ENCODE data around the gene DECR2. TPM values are rescaled to one million over a fixed set of nuclear protein-coding genes. Genes with fewer than 3 reads are reported as not detected.

The DECR2 gene
- total and polyA plus RNA-seq, 2 of the 13 experiments (the other 11 are each of a cell fraction or from before 2014, with no cell fraction given) = 36.3 to 44.6 TPM

DNA sequence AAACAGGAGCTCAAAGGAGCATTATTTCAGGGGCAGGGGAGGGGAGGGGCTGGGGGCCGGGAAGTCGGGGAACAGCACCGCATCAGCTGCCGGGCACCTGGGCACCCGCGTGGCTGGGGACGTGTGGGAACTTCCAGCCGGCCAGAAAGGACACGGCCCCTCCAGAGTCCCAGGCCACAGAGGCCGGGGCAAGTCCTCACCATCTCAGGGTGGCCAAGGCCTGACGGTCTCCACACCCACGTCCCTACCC is 21.0 kb upstream of the DECR2 start (continued):
- TF ChIP-seq, protein P1, sequence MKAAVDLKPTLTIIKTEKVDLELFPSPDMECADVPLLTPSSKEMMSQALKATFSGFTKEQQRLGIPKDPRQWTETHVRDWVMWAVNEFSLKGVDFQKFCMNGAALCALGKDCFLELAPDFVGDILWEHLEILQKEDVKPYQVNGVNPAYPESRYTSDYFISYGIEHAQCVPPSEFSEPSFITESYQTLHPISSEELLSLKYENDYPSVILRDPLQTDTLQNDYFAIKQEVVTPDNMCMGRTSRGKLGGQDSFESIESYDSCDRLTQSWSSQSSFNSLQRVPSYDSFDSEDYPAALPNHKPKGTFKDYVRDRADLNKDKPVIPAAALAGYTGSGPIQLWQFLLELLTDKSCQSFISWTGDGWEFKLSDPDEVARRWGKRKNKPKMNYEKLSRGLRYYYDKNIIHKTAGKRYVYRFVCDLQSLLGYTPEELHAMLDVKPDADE (CRISPR knock-in tag; IDR thresholded peaks at IDR 0.05) = no peak
- no peak for TF ChIP-seq IRF2 (CRISPR knock-in tag; IDR thresholded peaks at IDR 0.05)
- TF ChIP-seq SOX6 (IDR thresholded peaks at IDR 0.05) = no peak
- TF ChIP-seq SOX6 (CRISPR knock-in tag; IDR thresholded peaks at IDR 0.05) = no peak
- TF ChIP-seq ZNF225 (CRISPR knock-in tag; IDR thresholded peaks at IDR 0.05) = 0 out of 2 replicates have a peak, but pooled peaks have one; percentile 15
- no peak for TF ChIP-seq GTF2F1 (IDR thresholded peaks at IDR 0.05; ENCODE audit: low read length)
- 0 out of 2 replicates have a peak, but pooled peaks have one; percentile 18 for TF ChIP-seq MTA1 (CRISPR knock-in tag; IDR thresholded peaks at IDR 0.05; ENCODE audit: borderline replicate concordance)
- no peak for TF ChIP-seq RNF2 (conservative IDR thresholded peaks at IDR 0.05; ENCODE audit: low read depth)
- TF ChIP-seq ZNF30 (CRISPR knock-in tag; IDR thresholded peaks at IDR 0.05) = no peak
- no peak for TF ChIP-seq TRIM24 (CRISPR knock-in tag; IDR thresholded peaks at IDR 0.05)
- no peak for TF ChIP-seq ZNF570 (CRISPR knock-in tag; IDR thresholded peaks at IDR 0.05; ENCODE audit: borderline replicate concordance)
- no peak for TF ChIP-seq SPEN (CRISPR knock-in tag; IDR thresholded peaks at IDR 0.05; ENCODE audit: low read depth)
- no peak for TF ChIP-seq RBM22 (optimal IDR thresholded peaks at IDR 0.05; ENCODE audit: low read length)
- no peak for TF ChIP-seq KDM4B (CRISPR knock-in tag; IDR thresholded peaks at IDR 0.05)
- TF ChIP-seq FOXC1 (CRISPR knock-in tag; IDR thresholded peaks at IDR 0.05; ENCODE audit: borderline replicate concordance) = no peak
- no peak for TF ChIP-seq HOXA5 (CRISPR knock-in tag; IDR thresholded peaks at IDR 0.05)
- TF ChIP-seq ZNF660 (CRISPR knock-in tag; IDR thresholded peaks at IDR 0.05; ENCODE audit: borderline replicate concordance, low read depth) = no peak
- TF ChIP-seq, protein P2, sequence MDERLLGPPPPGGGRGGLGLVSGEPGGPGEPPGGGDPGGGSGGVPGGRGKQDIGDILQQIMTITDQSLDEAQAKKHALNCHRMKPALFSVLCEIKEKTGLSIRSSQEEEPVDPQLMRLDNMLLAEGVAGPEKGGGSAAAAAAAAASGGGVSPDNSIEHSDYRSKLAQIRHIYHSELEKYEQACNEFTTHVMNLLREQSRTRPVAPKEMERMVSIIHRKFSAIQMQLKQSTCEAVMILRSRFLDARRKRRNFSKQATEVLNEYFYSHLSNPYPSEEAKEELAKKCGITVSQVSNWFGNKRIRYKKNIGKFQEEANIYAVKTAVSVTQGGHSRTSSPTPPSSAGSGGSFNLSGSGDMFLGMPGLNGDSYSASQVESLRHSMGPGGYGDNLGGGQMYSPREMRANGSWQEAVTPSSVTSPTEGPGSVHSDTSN (CRISPR knock-in tag; IDR thresholded peaks at IDR 0.05) = no peak
- TF ChIP-seq PHF5A (CRISPR knock-in tag; IDR thresholded peaks at IDR 0.05; ENCODE audit: low read depth, unreplicated experiment) = no peak
- TF ChIP-seq, protein P3, sequence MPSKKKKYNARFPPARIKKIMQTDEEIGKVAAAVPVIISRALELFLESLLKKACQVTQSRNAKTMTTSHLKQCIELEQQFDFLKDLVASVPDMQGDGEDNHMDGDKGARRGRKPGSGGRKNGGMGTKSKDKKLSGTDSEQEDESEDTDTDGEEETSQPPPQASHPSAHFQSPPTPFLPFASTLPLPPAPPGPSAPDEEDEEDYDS (CRISPR knock-in tag; IDR thresholded peaks at IDR 0.05) = no peak
- TF ChIP-seq PCBP1 (IDR thresholded peaks at IDR 0.05; ENCODE audit: borderline replicate concordance, low read depth, low read length) = 0 out of 2 replicates have a peak, but pooled peaks have one; percentile 59
- no peak for TF ChIP-seq SIN3B (IDR thresholded peaks at IDR 0.05; ENCODE audit: low read length)
- no peak for TF ChIP-seq ZSCAN30 (CRISPR knock-in tag; IDR thresholded peaks at IDR 0.05)
- TF ChIP-seq, protein P4, sequence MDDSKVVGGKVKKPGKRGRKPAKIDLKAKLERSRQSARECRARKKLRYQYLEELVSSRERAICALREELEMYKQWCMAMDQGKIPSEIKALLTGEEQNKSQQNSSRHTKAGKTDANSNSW (CRISPR knock-in tag; IDR thresholded peaks at IDR 0.05; ENCODE audit: borderline replicate concordance) = no peak
- TF ChIP-seq, protein P5, sequence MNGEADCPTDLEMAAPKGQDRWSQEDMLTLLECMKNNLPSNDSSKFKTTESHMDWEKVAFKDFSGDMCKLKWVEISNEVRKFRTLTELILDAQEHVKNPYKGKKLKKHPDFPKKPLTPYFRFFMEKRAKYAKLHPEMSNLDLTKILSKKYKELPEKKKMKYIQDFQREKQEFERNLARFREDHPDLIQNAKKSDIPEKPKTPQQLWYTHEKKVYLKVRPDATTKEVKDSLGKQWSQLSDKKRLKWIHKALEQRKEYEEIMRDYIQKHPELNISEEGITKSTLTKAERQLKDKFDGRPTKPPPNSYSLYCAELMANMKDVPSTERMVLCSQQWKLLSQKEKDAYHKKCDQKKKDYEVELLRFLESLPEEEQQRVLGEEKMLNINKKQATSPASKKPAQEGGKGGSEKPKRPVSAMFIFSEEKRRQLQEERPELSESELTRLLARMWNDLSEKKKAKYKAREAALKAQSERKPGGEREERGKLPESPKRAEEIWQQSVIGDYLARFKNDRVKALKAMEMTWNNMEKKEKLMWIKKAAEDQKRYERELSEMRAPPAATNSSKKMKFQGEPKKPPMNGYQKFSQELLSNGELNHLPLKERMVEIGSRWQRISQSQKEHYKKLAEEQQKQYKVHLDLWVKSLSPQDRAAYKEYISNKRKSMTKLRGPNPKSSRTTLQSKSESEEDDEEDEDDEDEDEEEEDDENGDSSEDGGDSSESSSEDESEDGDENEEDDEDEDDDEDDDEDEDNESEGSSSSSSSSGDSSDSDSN (CRISPR knock-in tag; IDR thresholded peaks at IDR 0.05) = no peak
- TF ChIP-seq, protein P6, sequence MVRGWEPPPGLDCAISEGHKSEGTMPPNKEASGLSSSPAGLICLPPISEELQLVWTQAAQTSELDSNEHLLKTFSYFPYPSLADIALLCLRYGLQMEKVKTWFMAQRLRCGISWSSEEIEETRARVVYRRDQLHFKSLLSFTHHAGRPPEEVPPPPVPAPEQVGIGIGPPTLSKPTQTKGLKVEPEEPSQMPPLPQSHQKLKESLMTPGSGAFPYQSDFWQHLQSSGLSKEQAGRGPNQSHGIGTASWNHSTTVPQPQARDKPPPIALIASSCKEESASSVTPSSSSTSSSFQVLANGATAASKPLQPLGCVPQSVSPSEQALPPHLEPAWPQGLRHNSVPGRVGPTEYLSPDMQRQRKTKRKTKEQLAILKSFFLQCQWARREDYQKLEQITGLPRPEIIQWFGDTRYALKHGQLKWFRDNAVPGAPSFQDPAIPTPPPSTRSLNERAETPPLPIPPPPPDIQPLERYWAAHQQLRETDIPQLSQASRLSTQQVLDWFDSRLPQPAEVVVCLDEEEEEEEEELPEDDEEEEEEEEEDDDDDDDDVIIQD (CRISPR knock-in tag; IDR thresholded peaks at IDR 0.05; ENCODE audit: low read depth) = no peak
- no peak for TF ChIP-seq ZNF841 (CRISPR knock-in tag; IDR thresholded peaks at IDR 0.05; ENCODE audit: borderline replicate concordance)

Data from HepG2 (cell line).